A549 (cell line): ENCODE data around the gene MMP25. TPM values are rescaled to one million over a fixed set of nuclear protein-coding genes. Genes with fewer than 3 reads are reported as not detected.

Experiments
- ATAC-seq, 2 experiments: fragments of 200-7000 bp in 1 of 2; fragments of >200 bp in 1 of 2; cut with Nextera tagmentation in 1 of 2; cut with Tn5 transposase in 1 of 2; 3 replicates each; pipeline versions ENCODE4 v1.8.0 to v1.9.1; 2018 to 2020; ENCODE audit warnings: mild to moderate bottlenecking in 1 of 2, moderate library complexity in 1 of 2
- CTCF ChIA-PET: fragments of 300-600 bp; sonication (Branson Sonifier 250); formaldehyde crosslinking; extraction: SDS; loops from one replicate; lab custom pipeline; 2021; ENCODE audit warnings: antibody characterized with exemption, inconsistent platforms; lab: Yijun Ruan, JAX
- POLR2A ChIA-PET: fragments of 350-600 bp; formaldehyde crosslinking; extraction: SDS; loops from one replicate; lab custom pipeline; 2021; ENCODE audit warnings: antibody characterized with exemption, inconsistent platforms; lab: Yijun Ruan, JAX
- DNase-seq, 2 experiments: peaks; one replicate each; pipeline versions ENCODE4 v3.0.0 to v3.0.0-alpha.2; 2011 to 2016; ENCODE audit warnings: low read depth in 1 of 2, low spot score in 1 of 2
- FAIRE-seq: peaks from 2 replicates; lab custom pipeline; 2011; peaks lifted over from hg19 to GRCh38; lab: Jason Lieb, UNC
- H3K27ac ChIP-seq, 2 experiments: fragments of >200 bp; sonication (Bioruptor Twin); formaldehyde crosslinking; 3 replicates each; pipeline ENCODE4 v1.5.1; 2016 to 2017
- H3K4me1 ChIP-seq: fragments of >200 bp; sonication (Bioruptor Twin); formaldehyde crosslinking; 3 replicates; pipeline ENCODE4 v1.6.1; 2016
- H3K4me2 ChIP-seq: fragments of >200 bp; sonication (Bioruptor Twin); formaldehyde crosslinking; 3 replicates; pipeline ENCODE4 v1.6.1; 2016
- H3K4me3 ChIP-seq: fragments of >200 bp; sonication (Bioruptor Twin); formaldehyde crosslinking; 3 replicates; pipeline ENCODE4 v1.5.1; 2016
- H3K9me3 ChIP-seq: fragments of >200 bp; sonication (Bioruptor Twin); formaldehyde crosslinking; 3 replicates; pipeline ENCODE4 v1.6.1; 2016
- BHLHE40 ChIP-seq: IDR thresholded peaks from 2 replicates; pipeline ENCODE4 v1.6.1; 2012; ENCODE audit warnings: low read depth, low read length, inconsistent platforms
- FOSB ChIP-seq: fragments of 250-450 bp; sonication (Bioruptor Pico); IDR thresholded peaks from 2 replicates; pipeline ENCODE4 v1.5.0; 2020; ENCODE audit warnings: mild to moderate bottlenecking, moderate library complexity
- FOSL2 ChIP-seq, 2 experiments: fragments of 450-650 bp in 1 of 2; fragments of >200 bp in 1 of 2; sonication (Bioruptor Twin) in 1 of 2; formaldehyde crosslinking; IDR thresholded peaks; 2 replicates each; pipeline versions ENCODE4 v1.5.0 to v1.6.1; 2016 to 2020; ENCODE audit warnings: mild to moderate bottlenecking in 1 of 2, moderate library complexity in 1 of 2
- FOXS1 ChIP-seq: fragments of 250-450 bp; sonication (Bioruptor Pico); IDR thresholded peaks from 2 replicates; pipeline ENCODE4 v1.5.0; 2020; ENCODE audit warnings: mild to moderate bottlenecking, moderate library complexity
- HDAC2 ChIP-seq: fragments of 200-600 bp; sonication (generic); IDR thresholded peaks from 2 replicates; pipeline ENCODE4 v1.6.1; 2016
- HEYL ChIP-seq: fragments of 250-450 bp; sonication (Bioruptor Pico); IDR thresholded peaks from 2 replicates; pipeline ENCODE4 v1.8.0; 2021; ENCODE audit warnings: mild to moderate bottlenecking, moderate library complexity
- HOXB5 ChIP-seq: fragments of 250-450 bp; sonication (Bioruptor Pico); IDR thresholded peaks from 2 replicates; pipeline ENCODE4 v1.5.0; 2020; ENCODE audit warnings: mild to moderate bottlenecking, moderate library complexity
- KDM1A ChIP-seq: fragments of 200-600 bp; sonication (generic); IDR thresholded peaks from 2 replicates; pipeline ENCODE4 v1.6.1; 2016; ENCODE audit warnings: low read depth, mild to moderate bottlenecking
- MAFK ChIP-seq: fragments of 450-650 bp; IDR thresholded peaks from 2 replicates; pipeline ENCODE4 v1.6.1; 2014; ENCODE audit not compliant: partially characterized antibody
- MYC ChIP-seq: IDR thresholded peaks from 2 replicates; pipeline ENCODE4 v1.6.1; 2012; ENCODE audit warnings: mild to moderate bottlenecking, inconsistent platforms, low read length, improper control_type of control experiment, borderline replicate concordance
- NFE2L2 ChIP-seq: fragments of 150-350 bp; conservative IDR thresholded peaks from 2 replicates; pipeline ENCODE4 v1.6.1; 2014; ENCODE audit warnings: low read length
- PHF8 ChIP-seq: fragments of 200-600 bp; sonication (generic); IDR thresholded peaks from 2 replicates; pipeline ENCODE4 v1.6.1; 2016; ENCODE audit warnings: low read depth, mild to moderate bottlenecking, antibody characterized with exemption, moderate library complexity, borderline replicate concordance
- POLR2A ChIP-seq: IDR thresholded peaks from 2 replicates; pipeline ENCODE4 v1.6.1; 2012; ENCODE audit warnings: mild to moderate bottlenecking, low read length
- POLR2AphosphoS2 ChIP-seq: conservative IDR thresholded peaks from 2 replicates; pipeline ENCODE4 v1.6.1; 2012; ENCODE audit warnings: low read length, improper control_type of control experiment, inconsistent platforms
- RCOR1 ChIP-seq: fragments of 150-350 bp; IDR thresholded peaks from 2 replicates; pipeline ENCODE4 v1.6.1; 2014; ENCODE audit warnings: antibody characterized with exemption, low read length, low read depth
- RFX5 ChIP-seq: fragments of 450-650 bp; IDR thresholded peaks from 2 replicates; pipeline ENCODE4 v1.7.1; 2014; ENCODE audit warnings: antibody characterized with exemption, mild to moderate bottlenecking, moderate library complexity
- SMC3 ChIP-seq: fragments of >200 bp; sonication (Bioruptor Twin); formaldehyde crosslinking; IDR thresholded peaks from 3 replicates; pipeline ENCODE4 v1.6.1; 2018; ENCODE audit warnings: inconsistent platforms
- SREBF2 ChIP-seq: fragments of 450-650 bp; IDR thresholded peaks from 2 replicates; pipeline ENCODE4 v1.6.1; 2014; ENCODE audit warnings: mild to moderate bottlenecking, moderate library complexity
- TP53 ChIP-seq: fragments of 250-450 bp; sonication (Bioruptor Pico); IDR thresholded peaks from 2 replicates; pipeline ENCODE4 v1.5.0; 2021; ENCODE audit warnings: mild to moderate bottlenecking, moderate library complexity
- ZFP36 ChIP-seq: fragments of 450-650 bp; IDR thresholded peaks from 2 replicates; pipeline ENCODE4 v1.6.1; 2014; ENCODE audit warnings: borderline replicate concordance; ENCODE audit not compliant: partially characterized antibody
- ZSCAN20 ChIP-seq: fragments of 250-450 bp; sonication (Bioruptor Pico); IDR thresholded peaks from 2 replicates; pipeline ENCODE4 v1.8.0; 2022; ENCODE audit warnings: mild to moderate bottlenecking, moderate library complexity
- WGBS: methylation state at CpG from one replicate; pipeline ENCODE4 v1.1.6; 2017; ENCODE audit errors: missing lambda C conversion rate; 5-methylcytosine and 5-hydroxymethylcytosine counted together
- polyA plus RNA-seq, 4 experiments: library from polyadenylated mRNA; depleted of rRNA in 3 of 4; stranded (reverse); fragments of >200 nt; fragmentation: RNase III in 1 of 4; extraction: RNeasy Plus Mini Kit Qiagen cat#74134 plus additional on column Dnase treatment in 1 of 4; gene quantifications; 2 replicates in 3 of 4; 3 replicates in 1 of 4; pipeline ENCODE4 v1.2.3, GENCODE V29; 2011 to 2017
- TF ChIP-seq, protein P1 (sequence below): fragments of 250-450 bp; sonication (Bioruptor Pico); IDR thresholded peaks from 2 replicates; pipeline ENCODE4 v1.5.0; 2021; ENCODE audit warnings: mild to moderate bottlenecking, moderate library complexity, borderline replicate concordance
- TF ChIP-seq, protein P2 (sequence below): IDR thresholded peaks from 2 replicates; pipeline ENCODE4 v1.6.1; 2012
- TF ChIP-seq, protein P3 (sequence below): fragments of >200 bp; sonication (Bioruptor Twin); formaldehyde crosslinking; IDR thresholded peaks from 3 replicates; pipeline ENCODE4 v1.5.1; 2016

MMP25 gene
- polyA plus RNA-seq, 2 of the 4 experiments (the other 2 are of a cell fraction): 0.04 to 0.31 TPM

DNA sequence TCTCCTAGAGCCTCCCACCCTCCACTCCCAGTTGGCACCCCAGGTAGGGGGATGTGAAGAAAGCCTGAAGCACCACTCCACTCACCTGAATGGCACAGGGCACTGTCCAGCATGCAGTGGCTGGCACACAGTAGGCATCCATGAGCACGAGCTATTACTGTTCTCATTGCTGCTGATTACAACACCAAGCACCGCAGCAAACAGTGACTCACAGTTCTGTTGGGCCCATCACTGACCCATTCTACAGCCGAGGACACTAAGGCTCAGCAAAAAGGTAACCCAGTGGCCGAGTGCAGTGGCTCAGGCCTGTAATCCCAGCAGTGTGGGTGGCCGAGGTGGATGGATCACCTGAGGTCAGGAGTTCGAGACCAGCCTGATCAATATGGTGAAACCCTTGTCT is 50.0 kb downstream of the MMP25 start:
- ChIA-PET POLR2A (interaction anchor here (1.0 kb wide), 1 partner anchor 8 kb away, joined by 3 read pairs; no protein-coding TSS in a partner anchor), CTCF (interaction anchor here (0.9 to 10.9 kb wide), 6 partner anchors 9 to 65 kb away, joined by 3 to 124 read pairs (median 4); partner anchors contain the start of gene IL32)
- 0 out of 6 replicates have a peak, but pooled peaks of 1 of the 2 experiments have one; percentile 25 for ATAC-seq

DNA sequence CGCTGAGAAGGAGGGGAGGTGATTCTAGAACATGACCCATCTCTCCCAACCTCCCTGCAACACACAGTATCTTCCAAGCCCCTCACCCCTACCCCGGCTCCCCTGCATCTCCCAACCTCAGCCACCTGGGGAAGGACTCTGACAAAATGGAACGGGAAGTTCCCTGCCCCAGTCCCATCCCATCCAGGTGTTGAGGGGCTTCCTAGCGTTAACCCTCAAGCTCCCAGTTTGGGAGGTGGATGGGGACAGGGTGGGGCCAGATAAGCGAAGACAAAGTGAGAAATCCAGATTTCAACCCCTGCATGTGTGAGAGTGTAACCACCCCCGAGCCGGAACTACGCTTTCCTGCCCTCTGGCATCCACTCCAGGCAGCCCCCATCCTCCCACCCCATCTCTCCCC is 50.9 kb downstream of the MMP25 start:
- no peak for FAIRE-seq
- Histone ChIP-seq H3K9me3 (no peaks in the 10 kb centered on the region), H3K4me2 (no peak overlapping the region), H3K4me1 (peaks cover 15% of the 10 kb centered on the region), H3K27ac (no peak overlapping the region), H3K4me3 (no peak overlapping the region)
- TF ChIP-seq POLR2AphosphoS2 (no peak), FOXS1 (CRISPR knock-in tag) (no peak), ZSCAN20 (CRISPR knock-in tag) (no peak), KDM1A (no peak), PHF8 (no peak)
- ChIA-PET CTCF (interaction anchor here (0.6 to 10.9 kb wide), 7 partner anchors 21 to 771 kb away, joined by 3 to 124 read pairs (median 4); partner anchors contain the start of gene IL32), POLR2A (no interaction called here)
- DNase-seq: no peak
- WGBS: 69% methylated on average over 8 of the region's 8 CpGs
- no peak for ATAC-seq

More for the DNA sequence above, 50.0 kb downstream of the MMP25 start:
- H3K27ac ChIP-seq: no peak overlapping the region; a peak in 1 of 6 replicates
- no peak overlapping the region for H3K4me3 ChIP-seq
- H3K9me3 ChIP-seq: no peaks in the 10 kb centered on the region
- DNase-seq (no peak), FAIRE-seq (no peak)
- TF ChIP-seq POLR2A (no peak), FOSL2 (IDR thresholded peaks at IDR 0.05) (no peak), FOSL2 (CRISPR knock-in tag; IDR thresholded peaks at IDR 0.05) (peak; percentile 17; the same call in 1 of the 2 replicates)
- H3K4me2 ChIP-seq: peak overlapping the region; percentile 19; the same call in 1 of the 3 replicates
- WGBS: 39% methylated on average over 5 of the region's 6 CpGs
- H3K4me1 ChIP-seq: peaks cover 15% of the 10 kb centered on the region

DNA sequence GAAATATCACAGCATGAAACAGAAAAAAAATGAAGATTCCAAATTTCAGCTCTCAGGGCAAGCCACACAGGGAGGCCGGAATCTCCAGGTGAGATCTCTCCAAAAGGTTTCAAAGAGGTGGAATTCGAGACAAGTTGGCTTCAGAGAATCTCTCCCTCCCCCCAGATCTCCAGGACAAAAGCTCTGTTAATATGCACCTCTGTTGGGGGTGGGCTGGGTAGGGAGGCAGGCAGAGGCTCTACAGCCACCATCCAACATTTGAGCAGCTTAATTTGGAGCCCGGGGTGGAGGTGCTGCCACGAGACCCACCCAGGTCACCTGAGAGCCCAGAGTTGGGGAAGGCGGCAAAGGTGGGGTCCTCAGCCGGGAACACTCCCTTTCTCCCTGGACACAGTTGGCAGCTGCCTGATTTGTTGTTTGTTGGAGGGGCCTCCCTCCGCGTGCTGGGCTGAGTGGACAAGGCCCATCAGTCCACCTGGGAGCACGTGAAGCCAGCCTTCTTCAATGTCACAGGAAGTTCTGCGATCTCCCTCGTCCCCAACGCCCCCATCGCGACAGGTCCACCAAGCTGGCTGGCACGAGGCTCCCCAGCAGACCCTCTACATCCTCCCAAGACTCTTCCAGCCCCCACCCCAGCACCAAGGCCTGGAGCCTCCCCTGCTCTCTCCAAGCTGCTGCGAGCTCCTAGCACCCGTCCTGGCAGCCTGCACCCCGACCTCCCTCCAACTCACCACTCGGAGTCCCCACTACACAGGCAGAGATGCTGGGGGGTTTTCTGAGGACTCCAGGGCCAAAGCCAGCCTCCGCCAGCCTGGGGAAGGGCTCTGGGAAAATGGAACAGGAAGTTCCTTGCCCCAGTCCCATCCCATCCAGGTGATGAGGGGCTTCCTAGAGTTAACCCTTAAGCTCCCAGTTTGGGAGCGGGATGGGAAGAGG is 52.4 kb downstream of the MMP25 start, which contains the start of gene ZSCAN10:
ZSCAN10 (minus strand) TSS at position 836 of the 936 bp plus-strand sequence. CDS start 6,357 bp downstream, outside the sequence.
- H3K9me3 ChIP-seq: no peaks in the 10 kb centered on the region
- ChIA-PET CTCF (interaction anchor here (0.6 to 10.9 kb wide), 11 partner anchors 8 to 76 kb away, joined by 3 to 124 read pairs (median 5); partner anchors contain the start of gene IL32), POLR2A (interaction anchor here (0.5 to 1.1 kb wide), 2 partner anchors 8 to 14 kb away, joined by 3 to 4 read pairs; partner anchors contain the start of gene ZNF205)
- no peak for ATAC-seq
- TF ChIP-seq SMC3: no peak
- no peak for TF ChIP-seq RCOR1
- no peak for TF ChIP-seq TP53 (CRISPR knock-in tag)
- no peak for TF ChIP-seq NFE2L2
- no peak for TF ChIP-seq SREBF2
- TF ChIP-seq FOSB (CRISPR knock-in tag): no peak
- TF ChIP-seq ZFP36: no peak
- no peak for TF ChIP-seq MAFK
- TF ChIP-seq, protein P1, sequence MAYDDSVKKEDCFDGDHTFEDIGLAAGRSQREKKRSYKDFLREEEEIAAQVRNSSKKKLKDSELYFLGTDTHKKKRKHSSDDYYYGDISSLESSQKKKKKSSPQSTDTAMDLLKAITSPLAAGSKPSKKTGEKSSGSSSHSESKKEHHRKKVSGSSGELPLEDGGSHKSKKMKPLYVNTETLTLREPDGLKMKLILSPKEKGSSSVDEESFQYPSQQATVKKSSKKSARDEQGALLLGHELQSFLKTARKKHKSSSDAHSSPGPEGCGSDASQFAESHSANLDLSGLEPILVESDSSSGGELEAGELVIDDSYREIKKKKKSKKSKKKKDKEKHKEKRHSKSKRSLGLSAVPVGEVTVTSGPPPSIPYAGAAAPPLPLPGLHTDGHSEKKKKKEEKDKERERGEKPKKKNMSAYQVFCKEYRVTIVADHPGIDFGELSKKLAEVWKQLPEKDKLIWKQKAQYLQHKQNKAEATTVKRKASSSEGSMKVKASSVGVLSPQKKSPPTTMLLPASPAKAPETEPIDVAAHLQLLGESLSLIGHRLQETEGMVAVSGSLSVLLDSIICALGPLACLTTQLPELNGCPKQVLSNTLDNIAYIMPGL (CRISPR knock-in tag): no peak
- no peak for TF ChIP-seq HDAC2
- no peak for TF ChIP-seq FOXS1 (CRISPR knock-in tag)
- TF ChIP-seq BHLHE40: no peak
- TF ChIP-seq, protein P2, sequence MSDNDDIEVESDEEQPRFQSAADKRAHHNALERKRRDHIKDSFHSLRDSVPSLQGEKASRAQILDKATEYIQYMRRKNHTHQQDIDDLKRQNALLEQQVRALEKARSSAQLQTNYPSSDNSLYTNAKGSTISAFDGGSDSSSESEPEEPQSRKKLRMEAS: no peak
- no peak for TF ChIP-seq MYC
- TF ChIP-seq, protein P3, sequence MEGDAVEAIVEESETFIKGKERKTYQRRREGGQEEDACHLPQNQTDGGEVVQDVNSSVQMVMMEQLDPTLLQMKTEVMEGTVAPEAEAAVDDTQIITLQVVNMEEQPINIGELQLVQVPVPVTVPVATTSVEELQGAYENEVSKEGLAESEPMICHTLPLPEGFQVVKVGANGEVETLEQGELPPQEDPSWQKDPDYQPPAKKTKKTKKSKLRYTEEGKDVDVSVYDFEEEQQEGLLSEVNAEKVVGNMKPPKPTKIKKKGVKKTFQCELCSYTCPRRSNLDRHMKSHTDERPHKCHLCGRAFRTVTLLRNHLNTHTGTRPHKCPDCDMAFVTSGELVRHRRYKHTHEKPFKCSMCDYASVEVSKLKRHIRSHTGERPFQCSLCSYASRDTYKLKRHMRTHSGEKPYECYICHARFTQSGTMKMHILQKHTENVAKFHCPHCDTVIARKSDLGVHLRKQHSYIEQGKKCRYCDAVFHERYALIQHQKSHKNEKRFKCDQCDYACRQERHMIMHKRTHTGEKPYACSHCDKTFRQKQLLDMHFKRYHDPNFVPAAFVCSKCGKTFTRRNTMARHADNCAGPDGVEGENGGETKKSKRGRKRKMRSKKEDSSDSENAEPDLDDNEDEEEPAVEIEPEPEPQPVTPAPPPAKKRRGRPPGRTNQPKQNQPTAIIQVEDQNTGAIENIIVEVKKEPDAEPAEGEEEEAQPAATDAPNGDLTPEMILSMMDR: no peak
- TF ChIP-seq HEYL: no peak
- TF ChIP-seq RFX5: no peak
- no peak for TF ChIP-seq HOXB5 (CRISPR knock-in tag)
- DNase-seq: no peak
- H3K4me1 ChIP-seq: peaks cover 15% of the 10 kb centered on the region
- WGBS: 85% methylated on average over 19 of the region's 21 CpGs
- H3K27ac ChIP-seq: peak within 1 kb of the TSS in 1 of 2 experiments; percentile 78; a peak in 3 of 6 replicates
- no peak within 1 kb of the TSS; the same call in 2 of the 3 replicates for H3K4me3 ChIP-seq
- no peak for FAIRE-seq
- H3K4me2 ChIP-seq: peak within 1 kb of the TSS; percentile 52
